ENCODE measurements around the gene SMYD3. TPM values are rescaled to one million over a fixed set of nuclear protein-coding genes. Genes with fewer than 3 reads are reported as not detected.

Gene SMYD3
- total RNA-seq, 1 experiment from 2014 or later, result 25.5 TPM

DNA sequence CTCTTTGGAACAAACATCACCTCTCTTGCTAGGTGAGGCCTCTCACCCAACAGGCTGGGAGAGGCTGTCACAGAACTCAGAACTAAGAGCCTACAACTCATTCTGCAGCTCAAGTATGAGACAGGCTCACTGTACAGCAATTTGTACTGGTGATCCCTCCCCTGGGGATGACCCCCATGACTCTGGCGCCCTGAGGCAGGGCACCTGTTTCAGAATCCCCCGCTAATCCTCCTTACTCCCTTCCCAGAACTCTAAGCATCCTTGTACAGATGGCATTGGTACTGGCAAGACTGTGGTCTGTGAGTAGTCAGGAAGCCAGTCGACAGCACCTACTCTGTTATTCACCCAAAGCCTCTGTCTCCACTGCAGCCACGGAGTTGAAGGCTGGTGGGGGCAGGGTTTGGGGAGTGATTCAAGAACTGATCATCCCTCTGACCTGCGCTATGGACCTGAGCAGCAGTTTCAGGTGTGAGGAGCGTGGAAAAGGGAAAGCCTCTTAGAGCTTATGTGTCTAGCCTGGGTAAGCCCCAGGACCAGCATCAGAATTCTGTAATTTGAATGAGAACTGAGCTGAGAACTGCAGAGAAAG, 696.8 kb downstream of the SMYD3 start:
- H3K4me3 Mint-ChIP-seq, result no peak overlapping the region
- no peaks in the 10 kb centered on the region for H3K36me3 Mint-ChIP-seq (ENCODE audit: insufficient read depth in 1 of 3, low read depth in 3 of 3)
- Histone ChIP-seq H3K9me3 (ENCODE audit: control insufficient read depth, low read depth, low read length) (no peaks in the 10 kb centered on the region), H3K27me3 (ENCODE audit: insufficient read depth, low read length) (no peaks in the 10 kb centered on the region), H3K4ac (ENCODE audit: low read depth, low read length) (no peak overlapping the region), H3K4me2 (ENCODE audit: insufficient read depth, insufficient read length, low read length) (no peak overlapping the region), H3K23me2 (ENCODE audit: insufficient read length, low read depth, low read length, poor library complexity, severe bottlenecking) (no peaks in the 10 kb centered on the region), H2BK5ac (ENCODE audit: insufficient read length, low read length) (no peak overlapping the region), H4K91ac (ENCODE audit: insufficient read length, low read depth, low read length) (no peak overlapping the region), H3K79me2 (ENCODE audit: insufficient read depth, low read length) (no peaks in the 10 kb centered on the region), H4K5ac (ENCODE audit: insufficient read length, low read depth, low read length) (no peak overlapping the region), H2BK120ac (ENCODE audit: low read depth, low read length, poor library complexity, severe bottlenecking) (no peak overlapping the region), H3K4me1 (ENCODE audit: insufficient read depth, low read length) (no peaks in the 10 kb centered on the region; the same call in 1 of the 2 replicates), H4K20me1 (ENCODE audit: control insufficient read depth, insufficient read depth, insufficient read length) (no peaks in the 10 kb centered on the region), H3K56ac (ENCODE audit: insufficient read length, low read depth, low read length) (no peak overlapping the region), H3T11ph (ENCODE audit: low read length) (no peak overlapping the region), H3K79me1 (ENCODE audit: insufficient read depth, low read depth, low read length, poor library complexity, severe bottlenecking) (no peaks in the 10 kb centered on the region), H2BK15ac (ENCODE audit: low read depth, low read length) (no peak overlapping the region), H3K14ac (ENCODE audit: insufficient read depth, low read length) (no peak overlapping the region), H2BK12ac (ENCODE audit: insufficient read length, low read depth, low read length) (no peak overlapping the region), H2AFZ (ENCODE audit: low read length) (no peak overlapping the region), H4K8ac (replicated peaks; ENCODE audit: insufficient read length, low read depth, low read length) (no peak overlapping the region), H2AK5ac (ENCODE audit: insufficient read length, low read length) (no peak overlapping the region), H2BK20ac (ENCODE audit: low read depth, low read length, poor library complexity, severe bottlenecking) (no peak overlapping the region), H3K18ac (ENCODE audit: insufficient read length, low read depth, low read length) (no peak overlapping the region), H3K23ac (ENCODE audit: insufficient read length, low read depth, low read length) (no peak overlapping the region), H3K9ac (ENCODE audit: extremely low read depth, insufficient read length, low read length) (no peak overlapping the region), H3K27ac (ENCODE audit: insufficient read length, low read depth, low read length) (no peak overlapping the region)
- H3K4me1 Mint-ChIP-seq, result peaks cover 21 to 22% of the 10 kb centered on the region in 2 experiments
- H3K27ac Mint-ChIP-seq, result no peak overlapping the region
- no CpG with 5 or more reads among the region's 6 CpGs for WGBS (ENCODE audit: extremely low coverage, insufficient read length, low lambda C conversion rate)
- H3K27me3 Mint-ChIP-seq (ENCODE audit: low read depth), result peaks cover 10% of the 10 kb centered on the region
- DNase-seq, result no peak
- TF ChIP-seq, protein P1, sequence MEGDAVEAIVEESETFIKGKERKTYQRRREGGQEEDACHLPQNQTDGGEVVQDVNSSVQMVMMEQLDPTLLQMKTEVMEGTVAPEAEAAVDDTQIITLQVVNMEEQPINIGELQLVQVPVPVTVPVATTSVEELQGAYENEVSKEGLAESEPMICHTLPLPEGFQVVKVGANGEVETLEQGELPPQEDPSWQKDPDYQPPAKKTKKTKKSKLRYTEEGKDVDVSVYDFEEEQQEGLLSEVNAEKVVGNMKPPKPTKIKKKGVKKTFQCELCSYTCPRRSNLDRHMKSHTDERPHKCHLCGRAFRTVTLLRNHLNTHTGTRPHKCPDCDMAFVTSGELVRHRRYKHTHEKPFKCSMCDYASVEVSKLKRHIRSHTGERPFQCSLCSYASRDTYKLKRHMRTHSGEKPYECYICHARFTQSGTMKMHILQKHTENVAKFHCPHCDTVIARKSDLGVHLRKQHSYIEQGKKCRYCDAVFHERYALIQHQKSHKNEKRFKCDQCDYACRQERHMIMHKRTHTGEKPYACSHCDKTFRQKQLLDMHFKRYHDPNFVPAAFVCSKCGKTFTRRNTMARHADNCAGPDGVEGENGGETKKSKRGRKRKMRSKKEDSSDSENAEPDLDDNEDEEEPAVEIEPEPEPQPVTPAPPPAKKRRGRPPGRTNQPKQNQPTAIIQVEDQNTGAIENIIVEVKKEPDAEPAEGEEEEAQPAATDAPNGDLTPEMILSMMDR (conservative IDR thresholded peaks at IDR 0.05), result no peak
- no peaks in the 10 kb centered on the region; a peak in 1 of 5 replicates for H3K9me3 Mint-ChIP-seq

Data from H9 (cell line).